Measurements from ENCODE around the gene DCK.

Gene DCK

DNA sequence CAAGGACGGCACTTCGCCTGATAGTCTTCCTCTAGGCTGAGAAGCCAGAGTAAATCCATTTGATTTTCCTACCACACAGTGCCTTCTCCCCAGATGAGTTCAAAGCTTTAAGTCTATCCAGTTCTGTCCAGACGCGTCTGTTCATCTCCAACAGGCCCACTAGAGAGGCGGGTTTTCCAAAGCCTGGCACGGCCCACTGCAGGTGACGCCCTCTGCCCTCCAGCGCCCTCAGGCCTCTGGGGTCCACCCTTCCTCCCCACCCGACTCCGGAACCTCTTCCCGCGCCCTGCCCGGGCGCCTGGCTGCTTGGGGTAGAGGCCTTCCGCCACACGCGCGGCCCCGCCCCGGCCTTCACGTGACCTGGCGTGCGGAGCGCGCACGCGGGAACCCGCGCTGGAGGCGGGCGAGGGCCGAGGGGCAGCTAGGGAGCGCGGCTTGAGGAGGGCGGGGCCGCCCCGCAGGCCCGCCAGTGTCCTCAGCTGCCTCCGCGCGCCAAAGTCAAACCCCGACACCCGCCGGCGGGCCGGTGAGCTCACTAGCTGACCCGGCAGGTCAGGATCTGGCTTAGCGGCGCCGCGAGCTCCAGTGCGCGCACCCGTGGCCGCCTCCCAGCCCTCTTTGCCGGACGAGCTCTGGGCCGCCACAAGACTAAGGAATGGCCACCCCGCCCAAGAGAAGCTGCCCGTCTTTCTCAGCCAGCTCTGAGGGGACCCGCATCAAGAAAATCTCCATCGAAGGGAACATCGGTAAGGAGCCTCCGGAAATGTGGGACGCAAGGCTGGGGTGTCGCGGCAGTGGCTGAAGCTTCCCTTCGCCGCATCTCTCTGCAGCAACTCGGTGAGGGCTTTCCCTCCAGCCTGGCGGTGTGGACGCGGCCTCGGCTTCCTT lies at the start of gene DCK:
DCK (plus strand) TSS at position 469 of the 888 bp plus-strand sequence; CDS start at position 656, 187 bp downstream.
- no peak for FAIRE-seq
- peak; percentile 66 for DNase-seq (ENCODE audit: insufficient read length, low spot score)

DNA sequence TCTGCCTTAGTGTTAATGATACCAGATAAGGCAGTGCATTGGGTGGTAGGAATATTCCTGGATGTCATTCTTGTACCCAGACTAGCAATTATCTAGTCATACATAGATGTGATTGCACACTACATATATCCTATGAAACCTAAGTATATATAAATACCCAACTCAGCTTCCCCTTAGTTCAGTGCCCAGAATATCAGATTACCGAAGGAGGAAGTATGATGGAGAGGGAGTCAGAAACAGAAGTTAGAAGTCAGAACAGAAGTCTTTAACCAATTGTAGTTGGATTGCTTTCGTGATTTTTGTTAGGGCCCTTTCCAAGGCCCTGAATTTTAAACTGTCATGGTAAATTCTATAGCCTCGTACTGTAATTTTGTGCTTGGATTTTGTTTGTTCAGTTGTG lies 48.4 kb upstream of the DCK start:
- TF ChIP-seq, protein P1, sequence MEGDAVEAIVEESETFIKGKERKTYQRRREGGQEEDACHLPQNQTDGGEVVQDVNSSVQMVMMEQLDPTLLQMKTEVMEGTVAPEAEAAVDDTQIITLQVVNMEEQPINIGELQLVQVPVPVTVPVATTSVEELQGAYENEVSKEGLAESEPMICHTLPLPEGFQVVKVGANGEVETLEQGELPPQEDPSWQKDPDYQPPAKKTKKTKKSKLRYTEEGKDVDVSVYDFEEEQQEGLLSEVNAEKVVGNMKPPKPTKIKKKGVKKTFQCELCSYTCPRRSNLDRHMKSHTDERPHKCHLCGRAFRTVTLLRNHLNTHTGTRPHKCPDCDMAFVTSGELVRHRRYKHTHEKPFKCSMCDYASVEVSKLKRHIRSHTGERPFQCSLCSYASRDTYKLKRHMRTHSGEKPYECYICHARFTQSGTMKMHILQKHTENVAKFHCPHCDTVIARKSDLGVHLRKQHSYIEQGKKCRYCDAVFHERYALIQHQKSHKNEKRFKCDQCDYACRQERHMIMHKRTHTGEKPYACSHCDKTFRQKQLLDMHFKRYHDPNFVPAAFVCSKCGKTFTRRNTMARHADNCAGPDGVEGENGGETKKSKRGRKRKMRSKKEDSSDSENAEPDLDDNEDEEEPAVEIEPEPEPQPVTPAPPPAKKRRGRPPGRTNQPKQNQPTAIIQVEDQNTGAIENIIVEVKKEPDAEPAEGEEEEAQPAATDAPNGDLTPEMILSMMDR (IDR thresholded peaks at IDR 0.05; ENCODE audit: insufficient read depth, missing control alignments), result no peak
- no peak for DNase-seq (ENCODE audit: insufficient read length, low spot score)
- FAIRE-seq, result no peak

More for the DNA sequence above, at the start of gene DCK:
- TF ChIP-seq, protein P1 (IDR thresholded peaks at IDR 0.05; ENCODE audit: insufficient read depth, missing control alignments), result no peak

DNA sequence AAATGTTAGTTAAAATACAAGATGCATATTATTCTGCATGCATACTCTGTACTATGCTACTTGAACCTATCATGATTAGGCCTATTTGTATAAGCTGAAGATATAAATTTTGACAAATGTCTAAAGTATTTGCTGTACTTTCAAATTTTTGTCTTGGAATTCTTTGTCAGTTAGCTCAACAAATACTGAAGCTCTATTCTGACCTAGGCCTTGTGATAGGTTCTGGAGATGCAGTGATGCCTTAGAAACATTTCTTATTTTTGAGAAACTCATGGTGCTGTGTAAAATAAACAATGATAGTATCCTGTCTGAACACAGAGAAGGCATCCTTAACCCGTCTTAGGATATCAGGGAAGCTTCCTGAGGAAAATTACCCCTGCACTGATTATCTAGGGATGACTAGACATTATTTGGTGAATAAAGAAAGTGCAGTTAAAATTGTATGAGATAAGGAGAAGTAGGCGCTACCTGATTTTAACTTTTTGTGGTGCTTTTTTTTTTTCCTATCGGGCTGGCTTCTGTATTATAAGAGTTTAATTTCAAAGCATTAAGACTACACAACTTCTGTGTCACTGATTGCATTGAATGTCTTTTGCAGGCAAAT lies 47.9 kb upstream of the DCK start:
- TF ChIP-seq, protein P1 (IDR thresholded peaks at IDR 0.05; ENCODE audit: insufficient read depth, missing control alignments), result no peak
- DNase-seq (ENCODE audit: insufficient read length, low spot score) (no peak), FAIRE-seq (no peak)

DNA sequence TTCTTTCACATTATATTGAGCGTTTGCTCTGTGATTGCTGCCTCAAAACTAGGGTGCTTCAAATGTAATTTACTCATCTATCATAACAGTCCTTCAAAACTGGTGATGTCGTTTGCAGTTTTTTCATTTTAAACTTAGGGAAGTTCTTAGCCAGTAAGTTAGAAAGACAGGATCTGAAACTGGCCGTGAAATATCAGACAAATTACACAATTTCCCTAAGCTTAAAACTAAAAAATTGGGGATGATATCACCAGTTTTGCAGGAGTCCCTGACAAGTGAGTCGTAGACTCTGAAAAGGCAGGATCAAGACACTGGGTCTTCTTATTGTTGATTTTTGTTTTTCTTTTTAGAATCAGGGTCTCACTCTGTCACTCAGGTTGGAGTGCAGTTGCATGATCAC lies 46.5 kb upstream of the DCK start:
- no peak for DNase-seq (ENCODE audit: insufficient read length, low spot score)
- no peak for FAIRE-seq
- TF ChIP-seq, protein P1 (IDR thresholded peaks at IDR 0.05; ENCODE audit: insufficient read depth, missing control alignments), result no peak

DNA sequence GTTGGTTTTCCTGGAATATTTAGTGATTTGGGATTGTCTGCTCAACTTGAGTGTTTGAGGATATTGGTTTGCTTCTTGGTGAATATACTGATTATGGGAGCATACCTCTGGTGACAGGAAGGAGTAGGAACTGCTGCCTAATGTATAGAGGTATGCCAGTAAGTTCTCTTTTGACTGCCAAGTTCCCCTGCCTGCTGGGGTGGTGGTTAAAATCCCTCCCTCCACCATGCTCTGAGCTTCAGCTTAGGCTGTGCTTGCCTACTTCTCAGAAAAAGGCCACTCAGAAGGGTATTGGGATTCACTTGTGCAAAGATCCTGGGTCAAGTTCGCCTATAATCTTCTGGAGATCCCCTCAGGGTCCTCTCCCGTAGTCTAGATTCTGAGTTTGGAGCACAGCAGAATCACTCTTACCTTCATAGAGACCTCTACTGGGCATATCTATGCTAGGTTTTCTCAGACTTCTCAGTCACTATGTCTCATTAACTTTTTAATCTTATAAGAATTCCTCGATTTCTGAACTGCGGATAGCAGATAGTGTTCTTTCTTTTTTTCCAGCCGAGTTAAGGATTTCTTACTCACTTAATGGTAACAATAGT lies 44.7 kb upstream of the DCK start:
- peak; percentile 11 for FAIRE-seq
- no peak for DNase-seq (ENCODE audit: insufficient read length, low spot score)
- TF ChIP-seq, protein P1 (IDR thresholded peaks at IDR 0.05; ENCODE audit: insufficient read depth, missing control alignments), result peak; percentile 5

DNA sequence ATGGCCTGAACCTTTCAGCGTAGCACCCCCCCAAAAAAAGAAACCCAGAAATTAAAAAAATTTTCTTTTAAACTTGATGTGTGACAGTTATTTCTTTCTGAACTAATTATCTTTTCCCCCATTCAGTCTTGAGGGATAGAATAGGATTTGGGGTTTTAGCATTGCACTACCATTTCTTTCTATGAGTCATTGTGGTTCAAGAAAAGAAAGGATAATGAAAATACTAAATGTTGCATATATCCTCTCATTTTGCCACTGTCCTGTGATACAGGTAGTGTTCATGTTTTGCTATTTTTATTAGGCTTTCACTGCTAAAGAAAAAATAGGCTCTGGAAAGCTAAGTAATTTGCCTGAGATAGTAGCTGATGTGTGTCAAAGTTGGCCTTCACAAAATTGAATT lies 39.4 kb upstream of the DCK start:
- TF ChIP-seq, protein P1 (IDR thresholded peaks at IDR 0.05; ENCODE audit: insufficient read depth, missing control alignments), result no peak
- no peak for DNase-seq (ENCODE audit: insufficient read length, low spot score)

More for the DNA sequence above, 39.4 kb upstream of the DCK start:
- no peak for FAIRE-seq

Data from D721Med (cell line).